GM23248 (cell line): Measurements from ENCODE around the gene KCTD2. TPM values are rescaled to one million over a fixed set of nuclear protein-coding genes. Genes with fewer than 3 reads are reported as not detected.

Experiments
- DNase-seq: peaks from one replicate; pipeline ENCODE4 v3.0.0-alpha.2; 2015
- H2AFZ ChIP-seq: fragments of 200-600 bp; sonication (generic); 2 replicates; pipeline ENCODE4 v1.6.1; 2016; ENCODE audit warnings: antibody characterized with exemption
- H3F3A ChIP-seq: fragments of 200-600 bp; sonication (generic); 2 replicates; pipeline ENCODE4 v1.6.1; 2016; ENCODE audit warnings: mild to moderate bottlenecking, antibody characterized with exemption, mixed run types; ENCODE audit not compliant: insufficient read depth
- H3K27ac ChIP-seq: fragments of 200-600 bp; sonication (generic); 2 replicates; pipeline ENCODE4 v1.5.1; 2016; ENCODE audit warnings: mild to moderate bottlenecking
- H3K27me3 ChIP-seq: fragments of 200-600 bp; sonication (generic); replicated peaks from 2 replicates; pipeline ENCODE4 v1.6.1; 2016; ENCODE audit warnings: mild to moderate bottlenecking; ENCODE audit not compliant: insufficient read depth
- H3K36me3 ChIP-seq: fragments of 200-600 bp; sonication (generic); 2 replicates; pipeline ENCODE4 v1.6.1; 2016; ENCODE audit warnings: low read depth, mild to moderate bottlenecking
- H3K4me1 ChIP-seq: fragments of 200-600 bp; sonication (generic); 2 replicates; pipeline ENCODE4 v1.6.1; 2016; ENCODE audit warnings: mild to moderate bottlenecking; ENCODE audit not compliant: insufficient read depth
- H3K4me2 ChIP-seq: fragments of 200-600 bp; sonication (generic); one replicate; pipeline ENCODE4 v1.6.1; 2016; ENCODE audit warnings: mild to moderate bottlenecking; ENCODE audit not compliant: unreplicated experiment
- H3K4me3 ChIP-seq: fragments of 200-600 bp; sonication (generic); 2 replicates; pipeline ENCODE4 v1.5.1; 2016; ENCODE audit warnings: mild to moderate bottlenecking
- H3K79me2 ChIP-seq: fragments of 200-600 bp; sonication (generic); 2 replicates; pipeline ENCODE4 v1.6.1; 2016; ENCODE audit warnings: mild to moderate bottlenecking; ENCODE audit not compliant: insufficient read depth
- H3K9ac ChIP-seq: fragments of 200-600 bp; sonication (generic); 2 replicates; pipeline ENCODE4 v1.6.1; 2016; ENCODE audit warnings: mild to moderate bottlenecking
- H3K9me2 ChIP-seq: fragments of 200-600 bp; sonication (generic); 2 replicates; pipeline ENCODE4 v1.6.1; 2016; ENCODE audit warnings: mixed run types, mild to moderate bottlenecking, moderate library complexity; ENCODE audit not compliant: insufficient read depth
- H3K9me3 ChIP-seq: fragments of 200-600 bp; sonication (generic); one replicate; pipeline ENCODE4 v1.6.1; 2017; ENCODE audit warnings: low read depth
- H4K20me1 ChIP-seq: fragments of 200-600 bp; sonication (generic); 2 replicates; pipeline ENCODE4 v1.6.0; 2016; ENCODE audit not compliant: insufficient read depth
- EZH2 ChIP-seq: fragments of 200-600 bp; sonication (generic); IDR thresholded peaks from 2 replicates; pipeline ENCODE4 v1.6.1; 2018; ENCODE audit warnings: antibody characterized with exemption, mild to moderate bottlenecking; ENCODE audit not compliant: insufficient read depth, poor library complexity, severe bottlenecking
- EZH2phosphoT487 ChIP-seq: fragments of 200-600 bp; sonication (generic); IDR thresholded peaks from 2 replicates; pipeline ENCODE4 v1.6.1; 2018; ENCODE audit warnings: antibody characterized with exemption, moderate library complexity, mild to moderate bottlenecking, low read depth; ENCODE audit not compliant: insufficient read depth
- whole genome bisulfite sequencing, 2 experiments: methylation state at CpG; one replicate each; pipeline ENCODE4 v1.1.6; 2015 to 2017; ENCODE audit warnings: low lambda C conversion rate in 2 of 2, low coverage in 1 of 2; ENCODE audit errors: missing lambda C conversion rate in 2 of 2; 5-methylcytosine and 5-hydroxymethylcytosine counted together
- in situ Hi-C: fragments of 300-500 bp; cut with MboI; formaldehyde crosslinking; loops from 2 replicates; pipeline ENCODE4 v1.15.0; 2020
- polyA plus RNA-seq: library from polyadenylated mRNA; unstranded; fragments of >200 nt; fragmentation: Nextera tagmentation; extraction: Ambion mirVana; gene quantifications from 2 replicates; pipeline ENCODE4 v1.2.1, GENCODE V29; 2016
- total RNA-seq: library from RNA; depleted of rRNA; stranded (reverse); fragments of >200 nt; shearing (Covaris generic); gene quantifications from 2 replicates; pipeline ENCODE4 v1.2.3, GENCODE V29; 2014

Gene KCTD2
- total and polyA plus RNA-seq, 2 experiments from 2014 or later: 6.5 to 19.9 TPM

DNA sequence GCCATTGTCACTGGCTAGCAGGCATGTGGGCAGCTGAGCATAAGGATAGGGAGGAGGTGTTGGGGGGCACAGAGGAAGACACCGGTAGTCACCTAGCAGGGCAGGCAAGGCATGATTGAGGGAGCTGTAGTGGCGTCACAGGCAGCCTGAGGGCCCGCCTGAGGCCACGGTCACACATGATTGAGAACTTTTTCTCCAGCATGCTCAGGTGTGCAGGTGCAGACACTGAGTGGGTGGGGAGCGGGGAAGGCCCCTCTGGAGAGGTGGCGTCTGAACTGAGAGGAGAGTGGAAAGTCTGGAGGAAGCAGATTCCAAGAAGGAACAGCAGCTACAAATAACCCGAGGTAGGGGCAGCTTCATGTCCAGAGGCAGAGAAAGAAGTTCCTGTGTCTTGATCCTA lies 51.8 kb downstream of the KCTD2 start:
- no peaks in the 10 kb centered on the region for H3K9me3 ChIP-seq
- H3K9me2 ChIP-seq: no peaks in the 10 kb centered on the region
- TF ChIP-seq EZH2 (no peak), EZH2phosphoT487 (no peak)
- in situ Hi-C loops: no loop called here
- no peak overlapping the region for H2AFZ ChIP-seq
- no peaks in the 10 kb centered on the region for H3K36me3 ChIP-seq
- H3F3A ChIP-seq: no peaks in the 10 kb centered on the region
- peaks cover 8% of the 10 kb centered on the region for H3K4me1 ChIP-seq
- no peak overlapping the region for H3K9ac ChIP-seq
- 93 to 94% methylated on average over 7 of the region's 7 CpGs for WGBS, 2 experiments
- H3K79me2 ChIP-seq: no peaks in the 10 kb centered on the region
- no peak overlapping the region for H3K4me3 ChIP-seq
- no peaks in the 10 kb centered on the region for H4K20me1 ChIP-seq
- no peak overlapping the region for H3K4me2 ChIP-seq
- H3K27ac ChIP-seq: no peak overlapping the region
- no peak for DNase-seq
- H3K27me3 ChIP-seq: no peaks in the 10 kb centered on the region

DNA sequence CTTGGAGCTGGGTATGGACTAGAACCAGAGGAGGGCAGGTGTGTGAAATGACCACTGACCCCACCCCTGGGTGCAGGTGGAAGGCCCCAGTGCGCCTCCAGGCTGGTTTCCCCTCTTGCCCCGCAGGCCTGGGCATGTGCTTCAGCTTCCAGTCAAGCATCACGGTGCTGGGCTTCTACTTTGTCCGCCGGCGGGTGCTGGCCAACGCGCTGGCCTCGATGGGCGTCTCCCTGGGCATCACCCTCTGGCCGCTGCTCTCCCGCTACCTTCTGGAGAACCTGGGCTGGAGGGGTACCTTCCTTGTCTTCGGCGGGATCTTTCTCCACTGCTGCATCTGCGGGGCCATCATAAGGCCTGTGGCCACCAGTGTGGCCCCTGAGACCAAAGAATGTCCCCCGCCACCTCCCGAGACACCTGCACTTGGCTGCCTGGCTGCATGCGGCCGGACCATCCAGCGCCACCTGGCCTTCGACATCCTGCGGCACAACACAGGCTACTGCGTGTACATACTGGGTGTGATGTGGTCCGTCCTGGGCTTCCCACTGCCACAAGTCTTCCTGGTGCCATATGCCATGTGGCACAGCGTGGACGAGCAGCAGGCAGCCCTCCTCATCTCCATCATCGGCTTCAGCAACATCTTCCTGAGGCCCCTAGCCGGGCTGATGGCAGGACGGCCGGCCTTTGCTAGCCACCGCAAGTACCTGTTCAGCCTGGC lies 53.0 kb downstream of the KCTD2 start:
- WGBS, 2 experiments: 90 to 92% methylated on average over 28 to 31 of the region's 31 CpGs
- H3K27ac ChIP-seq: no peak overlapping the region
- no peak overlapping the region for H3K4me3 ChIP-seq
- no peak overlapping the region for H3K4me2 ChIP-seq
- DNase-seq: no peak
- in situ Hi-C loops: no loop called here
- H3K79me2 ChIP-seq: no peaks in the 10 kb centered on the region
- H3K4me1 ChIP-seq: peaks cover 8% of the 10 kb centered on the region
- H3K9me2 ChIP-seq: no peaks in the 10 kb centered on the region
- H3F3A ChIP-seq: no peaks in the 10 kb centered on the region
- H3K9me3 ChIP-seq: no peaks in the 10 kb centered on the region
- no peaks in the 10 kb centered on the region for H3K36me3 ChIP-seq
- no peak overlapping the region for H2AFZ ChIP-seq
- no peak for TF ChIP-seq EZH2phosphoT487
- TF ChIP-seq EZH2: no peak
- H3K9ac ChIP-seq: no peak overlapping the region
- H3K27me3 ChIP-seq: no peaks in the 10 kb centered on the region
- no peaks in the 10 kb centered on the region for H4K20me1 ChIP-seq

GRCh38 chr17:75102385-75102821 lies 55.4 kb downstream of the KCTD2 start:
- DNase-seq: no peak
- H3K4me3 ChIP-seq: no peak overlapping the region
- in situ Hi-C loops: no loop called here
- H3K4me2 ChIP-seq: no peak overlapping the region
- no peaks in the 10 kb centered on the region for H3F3A ChIP-seq
- no peaks in the 10 kb centered on the region for H3K27me3 ChIP-seq
- no peaks in the 10 kb centered on the region for H3K9me3 ChIP-seq
- no peak overlapping the region for H3K9ac ChIP-seq
- no peaks in the 10 kb centered on the region for H4K20me1 ChIP-seq
- no peaks in the 10 kb centered on the region for H3K4me1 ChIP-seq
- no peaks in the 10 kb centered on the region for H3K9me2 ChIP-seq
- no peaks in the 10 kb centered on the region for H3K36me3 ChIP-seq
- H3K79me2 ChIP-seq: no peaks in the 10 kb centered on the region
- no peak overlapping the region for H3K27ac ChIP-seq
- TF ChIP-seq EZH2 (no peak), EZH2phosphoT487 (no peak)
- 44% methylated on average over 12 of the region's 12 CpGs for WGBS, 2 experiments
- no peak overlapping the region for H2AFZ ChIP-seq

- H3K4me1 ChIP-seq: no peaks in the 10 kb centered on the region
- in situ Hi-C loops: no loop called here
- H2AFZ ChIP-seq: no peak overlapping the region
- H3K9ac ChIP-seq: no peak overlapping the region
- H3F3A ChIP-seq: peaks cover 5% of the 10 kb centered on the region; the same call in 1 of the 2 replicates
- no peak for TF ChIP-seq EZH2phosphoT487
- H3K9me2 ChIP-seq: no peaks in the 10 kb centered on the region
- no peak overlapping the region for H3K4me3 ChIP-seq
- no peak overlapping the region for H3K4me2 ChIP-seq
- no peaks in the 10 kb centered on the region for H4K20me1 ChIP-seq
- H3K27me3 ChIP-seq: no peaks in the 10 kb centered on the region
- WGBS, 2 experiments: 73 to 76% methylated on average over 14 of the region's 14 CpGs
- H3K79me2 ChIP-seq: no peaks in the 10 kb centered on the region
- no peak overlapping the region for H3K27ac ChIP-seq
- DNase-seq: no peak
- H3K9me3 ChIP-seq: no peaks in the 10 kb centered on the region
- no peaks in the 10 kb centered on the region for H3K36me3 ChIP-seq
Measured at GRCh38 chr17:75103601-75104554, 56.9 kb downstream of the KCTD2 start.
